ENCODE measurements around the gene DOCK11.
"Not testable (repeated sequence)": the region's sequence is repeated elsewhere in the genome, so short reads cannot be mapped to it uniquely, and the experiment has no call there.

Gene DOCK11

GRCh38 chrX:118495061-118495921, at the start of gene DOCK11:
DOCK11 (plus strand) TSS chrX:118495815; CDS start chrX:118495972, 157 bp downstream.
- no peak for FAIRE-seq

- no peak for FAIRE-seq
Observed at GRCh38 chrX:118448273-118448783, 47.3 kb upstream of the DOCK11 start.

GRCh38 chrX:118455013-118455412, 40.6 kb upstream of the DOCK11 start:
- FAIRE-seq = no peak

GRCh38 chrX:118459494-118459893, 36.1 kb upstream of the DOCK11 start:
- peak; percentile 94 for FAIRE-seq

GRCh38 chrX:118464501-118464900, 31.1 kb upstream of the DOCK11 start:
- no peak for FAIRE-seq

GRCh38 chrX:118468122-118468521, 27.5 kb upstream of the DOCK11 start:
- FAIRE-seq = no peak

GRCh38 chrX:118470721-118471347, 24.8 kb upstream of the DOCK11 start:
- not testable (repeated sequence) for FAIRE-seq

- no peak for FAIRE-seq
Observed at GRCh38 chrX:118474586-118474985, 21.0 kb upstream of the DOCK11 start.

- FAIRE-seq = no peak
Observed at GRCh38 chrX:118475903-118476302, 19.7 kb upstream of the DOCK11 start.

GRCh38 chrX:118480172-118480571, 15.4 kb upstream of the DOCK11 start:
- no peak for FAIRE-seq

- not testable (repeated sequence) for FAIRE-seq
Observed at GRCh38 chrX:118482384-118482783, 13.2 kb upstream of the DOCK11 start.

- no peak for FAIRE-seq
Observed at GRCh38 chrX:118484216-118484903, 11.3 kb upstream of the DOCK11 start.

- not testable (repeated sequence) for FAIRE-seq
Observed at GRCh38 chrX:118486693-118487092, 8.9 kb upstream of the DOCK11 start.

GRCh38 chrX:118493016-118493415, 2.6 kb upstream of the DOCK11 start:
- no peak for FAIRE-seq

- FAIRE-seq = no peak
Observed at GRCh38 chrX:118493653-118494297, 1.8 kb upstream of the DOCK11 start.

- no peak for FAIRE-seq
Observed at GRCh38 chrX:118495958-118496762, 545 bp downstream of the DOCK11 start.

GRCh38 chrX:118496763-118497079, 1.1 kb downstream of the DOCK11 start:
- FAIRE-seq = no peak

- FAIRE-seq = no peak
Observed at GRCh38 chrX:118497180-118497818, 1.7 kb downstream of the DOCK11 start.

- no peak for FAIRE-seq
Observed at GRCh38 chrX:118498351-118498750, 2.7 kb downstream of the DOCK11 start.

GRCh38 chrX:118498755-118499154, 3.1 kb downstream of the DOCK11 start:
- no peak for FAIRE-seq

GRCh38 chrX:118499295-118499694, 3.7 kb downstream of the DOCK11 start:
- FAIRE-seq = no peak

All from islet of Langerhans (tissue), 1 donor.